CD4-positive, alpha-beta T cell treated with Interleukin-17A for 1 hour (primary cell): ENCODE results near the gene NLRC5.
"Not testable (repeated sequence)": the region's sequence is repeated elsewhere in the genome, so short reads cannot be mapped to it uniquely, and the experiment has no call there.

Source experiments
- DNase-seq: peaks from one replicate; pipeline ENCODE4 v3.0.0-alpha.2; 2020

Gene NLRC5

GRCh38 chr16:57107321-57107922, 118.1 kb downstream of the NLRC5 start:
- DNase-seq = no peak

DNA sequence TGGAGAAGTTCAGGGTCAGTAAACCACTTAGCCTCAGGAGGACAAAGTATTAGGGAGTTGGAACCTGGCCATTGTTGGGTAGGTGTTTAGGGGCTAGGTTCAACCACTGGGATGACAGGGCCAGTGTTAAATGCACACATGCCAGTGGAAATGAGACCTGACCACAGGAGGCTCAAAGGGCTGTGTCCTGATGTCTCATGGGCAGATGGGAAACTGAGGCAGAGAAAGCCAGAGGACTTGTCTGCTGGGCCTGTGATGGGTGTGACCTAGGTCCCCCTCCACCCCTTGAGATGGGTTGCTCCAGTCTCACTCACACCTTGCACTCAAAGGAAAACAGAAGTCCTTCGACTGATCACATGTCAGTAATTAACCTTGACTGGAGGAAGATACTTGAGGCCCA, 119.1 kb downstream of the NLRC5 start:
- DNase-seq = no peak

DNA sequence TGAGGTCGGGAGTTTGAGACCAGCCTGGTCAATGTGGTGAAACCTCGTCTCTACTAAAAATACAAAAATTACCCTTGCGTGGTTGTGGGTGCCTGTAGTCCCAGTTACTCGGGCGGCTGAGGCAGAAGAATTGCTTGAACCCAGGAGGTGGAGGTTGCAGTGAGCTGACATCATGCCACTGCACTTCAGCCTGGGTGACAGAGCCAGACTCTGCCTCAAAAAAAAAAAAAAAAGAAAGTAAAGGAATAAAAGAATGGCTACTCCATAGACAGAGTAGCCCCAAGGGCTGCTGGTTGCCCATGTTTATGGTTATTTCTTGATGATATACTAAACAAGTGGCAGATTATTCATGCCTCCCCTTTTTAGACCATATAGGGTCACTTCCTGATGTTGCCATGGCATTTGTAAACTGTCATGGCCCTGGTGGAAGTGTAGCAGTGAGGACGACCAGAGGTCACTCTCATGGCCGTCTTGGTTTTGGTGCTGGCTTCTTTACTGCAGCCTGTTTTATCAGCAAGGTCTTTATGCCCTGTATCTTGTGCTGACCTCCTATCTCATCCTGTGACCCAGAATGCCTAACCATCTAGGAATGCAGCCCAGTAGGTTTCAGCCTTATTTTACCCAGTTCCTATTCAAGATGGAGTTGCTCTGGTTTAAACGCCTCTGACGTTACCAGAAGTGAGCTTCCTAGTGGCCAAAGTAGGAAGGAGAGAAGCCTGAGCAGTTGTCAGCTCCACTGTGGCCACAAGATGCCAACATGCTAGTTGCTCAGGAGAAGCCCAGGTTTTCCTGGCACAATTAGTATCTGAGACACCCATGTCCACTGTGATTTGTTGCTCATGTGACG, 120.1 kb downstream of the NLRC5 start:
- DNase-seq = not testable (repeated sequence)

DNA sequence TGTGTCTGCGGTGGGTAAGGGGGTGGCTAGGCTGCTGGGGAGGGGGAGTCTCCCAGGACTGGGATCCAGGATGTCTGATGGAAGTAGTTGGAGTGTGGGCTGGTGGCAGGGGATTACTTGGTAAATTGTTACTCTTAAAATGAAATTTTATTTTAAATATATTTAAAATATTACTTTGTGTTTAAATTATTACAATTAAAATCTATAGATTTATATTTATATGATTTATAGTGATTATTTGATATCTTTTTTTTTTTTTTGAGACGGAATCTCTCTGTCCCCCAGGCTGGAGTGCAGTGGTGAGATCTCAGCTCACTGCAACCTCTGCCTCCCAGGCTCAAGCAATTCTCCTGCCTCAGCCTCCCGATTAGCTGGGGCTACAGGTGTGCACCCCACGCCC, 121.6 kb downstream of the NLRC5 start:
- DNase-seq = no peak

DNA sequence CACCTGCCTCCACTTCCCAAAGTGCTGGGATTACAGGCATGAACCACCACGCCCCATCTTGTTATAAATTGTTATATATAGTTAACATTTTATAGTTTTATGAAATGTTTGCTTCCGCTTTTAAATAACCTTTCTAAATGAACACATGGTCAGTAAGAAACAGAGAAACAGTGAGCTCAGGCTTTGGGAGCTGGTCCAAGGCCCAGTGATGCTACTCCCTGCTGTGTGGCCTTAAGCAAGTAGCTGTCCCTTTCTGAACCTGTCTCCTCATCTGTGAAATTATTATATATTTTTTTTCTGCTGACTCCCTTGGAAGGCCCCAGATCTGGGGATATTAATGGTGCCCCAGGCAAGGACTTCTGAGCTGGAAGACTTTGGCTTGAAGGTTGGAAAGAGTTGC, 122.1 kb downstream of the NLRC5 start:
- DNase-seq = no peak

GRCh38 chr16:57112403-57113041, 123.2 kb downstream of the NLRC5 start:
- DNase-seq = no peak

DNA sequence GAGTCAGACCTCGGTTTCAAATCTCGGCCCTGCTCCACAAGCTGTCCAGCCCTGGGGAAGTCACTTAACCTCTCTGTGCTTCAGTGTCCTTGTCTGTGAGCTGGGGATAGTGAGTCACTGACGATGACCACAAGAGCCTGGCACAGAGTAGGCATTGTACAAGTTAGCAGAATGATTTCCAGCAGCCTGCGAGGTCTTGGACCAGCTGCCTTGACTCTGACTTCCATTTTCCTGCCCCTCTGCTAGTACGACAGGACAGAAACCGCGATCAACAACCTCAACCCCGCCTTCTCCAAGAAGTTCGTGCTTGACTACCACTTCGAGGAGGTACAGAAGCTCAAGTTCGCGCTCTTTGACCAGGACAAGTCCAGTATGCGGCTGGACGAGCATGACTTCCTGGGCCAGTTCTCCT, 123.7 kb downstream of the NLRC5 start:
- no peak for DNase-seq

DNA sequence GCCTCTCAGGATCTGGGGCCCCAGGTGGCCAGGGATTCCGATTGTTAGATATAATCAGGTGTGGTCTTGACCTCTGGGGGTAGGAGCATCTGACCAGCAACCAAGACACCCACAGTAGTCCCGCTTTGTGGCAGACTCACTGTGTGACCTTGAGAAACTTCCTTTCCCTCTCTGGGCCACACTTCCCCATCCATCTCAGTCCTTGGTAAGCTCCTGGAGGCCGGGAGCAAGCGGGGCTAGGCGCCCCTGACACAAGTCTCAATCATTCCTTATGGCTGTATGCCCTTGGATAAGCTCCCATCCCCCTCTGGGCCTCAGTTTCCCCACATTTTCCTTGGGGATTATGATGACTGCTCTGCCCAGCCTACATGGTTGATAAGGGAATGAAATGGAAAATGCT, 124.3 kb downstream of the NLRC5 start:
- DNase-seq = no peak

DNA sequence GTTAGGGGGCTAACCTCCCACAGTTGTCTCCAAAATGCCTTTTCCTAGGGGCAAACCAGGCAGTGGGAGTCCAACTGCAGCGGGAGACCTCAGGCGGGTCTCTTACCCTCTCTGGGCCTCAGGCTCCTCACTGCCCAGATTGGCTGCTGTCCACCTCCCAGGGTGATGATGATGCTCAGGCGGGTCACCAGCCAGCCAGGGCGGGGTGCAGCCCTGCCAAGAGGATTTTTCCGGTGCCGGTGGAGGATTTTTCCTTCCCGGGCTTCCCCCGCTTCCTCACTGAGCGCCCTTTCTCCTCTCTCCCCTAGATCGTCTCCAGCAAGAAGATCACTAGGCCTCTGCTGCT, 125.8 kb downstream of the NLRC5 start:
- DNase-seq = no peak

DNA sequence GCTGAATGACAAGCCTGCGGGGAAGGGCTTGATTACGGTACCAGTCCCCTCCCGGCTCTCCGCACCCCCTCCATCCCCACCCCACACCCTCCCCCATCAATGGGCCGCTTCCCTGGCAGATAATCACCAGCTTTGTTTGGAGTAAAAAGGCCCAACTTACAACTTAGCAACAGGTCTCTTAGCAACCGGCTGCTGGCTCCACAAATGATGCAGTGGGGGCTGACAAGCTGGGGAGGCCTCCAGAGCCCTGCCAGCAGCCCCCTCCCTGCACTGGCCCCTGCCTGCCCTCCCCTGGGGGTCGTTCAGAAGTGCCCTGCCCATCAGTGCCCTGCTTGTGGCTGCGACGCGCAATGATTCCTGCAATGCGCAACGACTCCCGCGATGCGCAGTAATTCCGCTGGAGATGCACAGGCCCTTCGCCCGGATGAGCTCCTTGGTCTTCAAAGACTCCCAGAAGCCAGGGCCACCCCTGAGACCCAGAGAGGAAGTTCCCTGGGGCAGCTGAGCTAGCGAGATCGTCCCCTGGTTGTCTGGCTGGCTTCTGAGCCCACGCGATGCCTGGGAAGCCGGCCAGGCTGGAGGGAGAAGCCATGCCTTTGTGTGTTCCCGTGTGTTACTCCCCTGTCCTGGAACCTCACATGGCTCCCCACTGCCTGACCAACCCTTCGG, 126.3 kb downstream of the NLRC5 start:
- DNase-seq = no peak

GRCh38 chr16:57118461-57119084, 129.2 kb downstream of the NLRC5 start:
- no peak for DNase-seq

GRCh38 chr16:57123216-57123973, 134.0 kb downstream of the NLRC5 start:
- DNase-seq = no peak

- no peak for DNase-seq
Observed at GRCh38 chr16:57123974-57124674, 134.8 kb downstream of the NLRC5 start.

DNA sequence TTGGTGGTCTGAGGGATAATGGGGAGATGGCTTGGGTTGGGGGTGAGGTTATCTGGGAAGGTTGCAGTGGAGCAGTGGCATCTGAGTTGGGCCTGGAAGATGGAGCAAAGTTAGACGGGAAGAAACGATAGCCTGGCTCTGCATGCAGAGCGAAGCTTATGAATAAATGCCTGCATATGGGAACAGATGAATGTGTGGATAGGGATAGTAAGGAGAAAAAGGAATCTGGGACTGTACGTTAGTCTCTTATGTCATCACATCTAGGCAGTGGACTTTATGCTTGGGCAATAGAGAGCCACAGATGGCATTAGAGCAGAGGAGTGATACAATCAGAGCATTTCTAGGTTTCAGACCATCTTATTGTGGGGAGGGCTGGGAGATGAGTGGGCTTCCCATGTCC, 136.0 kb downstream of the NLRC5 start:
- DNase-seq = no peak

GRCh38 chr16:57125969-57126368, 136.6 kb downstream of the NLRC5 start:
- no peak for DNase-seq

- DNase-seq = no peak
Observed at GRCh38 chr16:57126411-57126810, 137.1 kb downstream of the NLRC5 start.

DNA sequence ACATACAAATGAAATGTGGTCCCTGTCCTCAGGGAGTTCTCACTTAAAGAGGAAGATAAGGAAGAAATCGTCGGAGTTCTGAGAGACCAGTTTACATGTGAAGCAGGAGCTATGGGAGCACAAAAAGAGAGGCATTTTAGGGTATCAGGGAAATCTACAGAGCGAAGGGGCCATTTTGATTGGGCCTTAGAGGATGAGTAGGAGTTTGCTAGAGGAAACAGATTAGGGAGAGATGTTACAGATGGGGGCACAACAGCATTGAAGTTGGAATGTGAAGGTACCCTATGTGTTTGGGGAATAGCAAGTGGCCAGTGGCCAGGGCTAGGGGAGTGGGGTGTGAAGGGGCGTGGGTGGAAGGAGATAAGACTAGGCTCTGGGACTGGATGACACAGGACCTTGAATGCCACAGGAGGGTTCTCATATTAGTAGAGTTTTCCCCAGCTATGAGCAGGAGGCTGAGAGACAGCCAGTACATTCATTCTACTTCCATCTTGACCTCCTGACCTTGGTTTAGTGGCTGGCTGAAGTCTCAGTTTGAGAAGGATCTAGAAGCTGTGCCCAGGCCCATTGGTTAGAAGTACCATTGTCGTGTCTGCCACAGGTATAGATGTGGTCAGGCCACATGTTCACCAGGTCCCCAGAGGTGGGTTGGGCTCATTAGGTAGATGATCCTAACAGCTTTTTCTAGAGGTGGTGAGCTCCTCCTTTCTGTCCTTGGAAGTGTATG, 137.8 kb downstream of the NLRC5 start:
- peak; percentile 22 for DNase-seq

- DNase-seq = no peak
Observed at GRCh38 chr16:57127836-57128235, 138.5 kb downstream of the NLRC5 start.

DNA sequence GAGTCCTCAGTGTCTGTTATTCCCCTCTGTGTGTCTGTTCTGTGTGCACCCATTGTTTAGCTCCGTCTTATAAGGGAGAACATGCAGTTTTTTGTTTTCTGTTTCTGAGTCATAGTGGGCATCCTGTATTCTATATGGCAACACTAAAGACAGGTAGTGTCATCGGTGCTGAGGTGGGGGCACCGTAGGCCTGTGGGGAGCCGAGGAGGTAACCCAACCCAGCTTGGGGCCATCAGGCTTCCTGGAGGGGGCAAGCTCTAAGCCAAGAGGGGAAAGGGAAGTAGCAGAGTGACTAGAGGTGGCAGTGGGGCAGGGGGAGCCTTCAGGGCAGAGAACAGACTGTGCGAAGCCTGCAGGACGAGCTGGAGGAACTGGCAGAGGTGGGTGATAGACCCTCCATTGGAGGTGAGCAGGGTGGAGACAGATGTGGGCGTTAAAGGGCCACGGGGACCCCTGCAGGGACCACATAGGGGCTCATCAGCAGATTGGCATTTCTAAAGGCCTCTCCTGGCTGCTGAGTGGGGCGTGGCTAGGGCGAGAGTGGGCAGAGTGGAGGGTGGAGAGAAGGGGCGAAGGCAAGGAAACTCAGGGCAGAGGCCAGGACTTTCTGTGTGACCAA, 139.5 kb downstream of the NLRC5 start:
- DNase-seq = peak; percentile 57

DNA sequence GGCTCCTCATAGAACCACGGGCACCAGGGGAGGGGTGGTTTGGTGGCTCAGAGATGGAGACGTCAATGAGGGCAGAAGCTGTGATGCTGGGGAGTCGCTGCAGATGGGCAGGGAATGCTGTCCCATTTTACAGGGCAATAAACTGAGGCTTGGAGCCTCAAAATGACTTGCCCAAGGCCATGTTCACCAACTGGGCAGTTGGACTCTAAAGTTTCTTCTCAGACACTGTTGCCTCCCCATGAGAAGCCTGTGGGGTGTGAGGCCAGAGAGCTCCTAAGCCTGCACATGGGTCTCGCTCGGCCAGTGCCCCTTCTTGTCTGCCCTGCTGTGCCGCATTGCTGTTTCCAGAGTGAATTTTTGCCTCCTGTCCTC, 141.6 kb downstream of the NLRC5 start:
- no peak for DNase-seq
